NCI-H2227 treated with DMSO at 0.1 percent for 48 hours (cell line): Measurements from ENCODE around the gene SHKBP1.

Source experiments
- DNase-seq: peaks from one replicate; lab custom pipeline; 2025; lab: John Stamatoyannopoulos, UW

Gene SHKBP1

DNA sequence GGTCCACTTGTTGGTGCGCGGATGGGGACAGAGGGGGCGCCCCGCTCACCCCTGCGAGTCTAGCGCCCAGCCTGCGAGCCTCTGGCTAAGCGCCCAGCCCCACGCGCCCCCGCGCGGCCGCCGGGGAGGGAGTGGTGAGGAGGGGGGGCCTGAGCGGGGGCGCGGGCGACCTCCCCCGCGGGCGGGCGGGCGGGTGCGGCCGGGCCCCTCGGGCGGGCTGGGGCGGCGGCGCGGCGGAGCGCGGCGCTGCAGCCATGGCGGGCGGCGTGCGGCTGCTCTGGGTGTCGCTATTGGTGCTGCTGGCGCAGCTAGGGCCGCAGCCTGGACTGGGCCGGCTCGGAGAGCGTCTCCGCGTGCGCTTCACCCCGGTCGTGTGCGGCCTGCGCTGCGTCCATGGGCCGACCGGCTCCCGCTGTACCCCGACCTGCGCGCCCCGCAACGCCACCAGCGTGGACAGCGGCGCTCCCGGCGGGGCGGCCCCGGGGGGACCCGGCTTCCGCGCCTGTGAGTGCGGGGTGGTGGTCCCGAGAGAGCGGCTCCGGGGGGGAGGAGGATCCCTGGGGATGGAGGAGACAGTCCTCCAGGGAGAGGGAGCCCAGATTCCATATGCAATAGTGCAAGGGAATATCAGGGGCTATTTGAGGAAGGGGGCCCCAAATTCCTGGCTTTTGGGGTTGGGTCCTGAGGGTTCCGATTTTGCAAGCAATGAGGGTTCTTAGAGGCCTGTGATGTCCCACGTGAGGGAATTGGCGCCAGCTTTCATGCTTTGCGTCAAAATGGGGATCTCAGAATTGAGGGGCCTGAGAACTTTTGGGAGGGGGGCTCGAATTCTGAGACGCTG is 24.7 kb downstream of the SHKBP1 start, which contains the start of gene LTBP4:
Gene LTBP4 (plus strand): TSS at position 236 of the 841 bp plus-strand sequence. CDS start 19 bp downstream, at position 255.
- DNase-seq: peak; percentile 40

DNA sequence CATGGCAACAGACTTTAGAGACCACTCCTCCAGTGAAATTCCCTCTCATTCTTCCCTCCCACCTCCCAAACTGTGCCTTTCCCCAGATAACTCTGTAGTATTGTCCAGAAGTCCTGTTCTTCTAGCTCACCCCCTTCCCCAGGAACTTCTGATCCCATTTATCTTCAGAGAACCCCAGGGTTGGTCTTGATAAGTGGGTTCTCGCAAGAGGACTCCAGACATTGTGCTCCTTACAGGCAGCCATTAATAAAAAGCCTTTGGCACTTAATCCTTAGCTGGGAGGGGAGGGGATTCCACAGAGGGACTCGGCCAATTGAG is 26.4 kb downstream of the SHKBP1 start:
- DNase-seq: no peak

DNA sequence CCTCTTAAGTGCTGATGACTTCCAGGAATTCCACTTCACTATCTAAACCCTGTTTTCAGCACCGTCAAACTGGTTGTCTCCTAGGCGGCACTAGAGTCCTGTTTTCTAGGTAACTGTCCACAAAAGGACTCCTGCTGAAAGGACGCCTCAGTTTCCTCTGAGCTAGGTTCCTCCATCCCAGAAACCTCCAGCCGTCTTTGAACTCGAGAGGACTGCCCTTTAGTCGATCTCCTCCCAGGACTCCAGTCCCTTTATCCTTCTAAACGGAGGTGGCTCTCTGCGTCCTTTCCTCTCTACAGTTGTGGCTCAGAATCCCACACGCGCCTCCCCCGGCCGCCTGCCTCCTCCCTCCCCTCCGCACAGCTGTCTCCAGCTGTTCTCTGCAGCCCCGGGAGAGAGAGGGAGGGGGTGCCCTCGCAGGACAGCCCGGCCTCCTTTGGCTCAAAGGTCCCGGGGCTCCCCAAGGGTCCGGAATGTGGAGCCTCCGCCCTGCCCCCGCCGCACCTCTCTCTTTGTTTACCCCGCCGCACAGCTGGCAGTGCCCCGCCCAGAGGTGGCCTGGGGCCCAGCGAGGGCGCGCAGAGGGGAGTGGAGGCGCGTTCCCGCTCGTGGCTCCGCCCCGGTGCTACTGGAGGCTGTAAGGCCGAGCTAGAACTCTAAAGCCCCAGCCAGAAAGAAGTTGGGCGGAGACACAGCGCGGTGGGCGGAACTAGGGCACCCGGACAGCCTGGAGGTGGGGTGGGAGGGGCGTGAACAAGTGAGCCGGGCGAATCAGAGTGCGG is 26.9 kb downstream of the SHKBP1 start:
- DNase-seq: peak; percentile 100

DNA sequence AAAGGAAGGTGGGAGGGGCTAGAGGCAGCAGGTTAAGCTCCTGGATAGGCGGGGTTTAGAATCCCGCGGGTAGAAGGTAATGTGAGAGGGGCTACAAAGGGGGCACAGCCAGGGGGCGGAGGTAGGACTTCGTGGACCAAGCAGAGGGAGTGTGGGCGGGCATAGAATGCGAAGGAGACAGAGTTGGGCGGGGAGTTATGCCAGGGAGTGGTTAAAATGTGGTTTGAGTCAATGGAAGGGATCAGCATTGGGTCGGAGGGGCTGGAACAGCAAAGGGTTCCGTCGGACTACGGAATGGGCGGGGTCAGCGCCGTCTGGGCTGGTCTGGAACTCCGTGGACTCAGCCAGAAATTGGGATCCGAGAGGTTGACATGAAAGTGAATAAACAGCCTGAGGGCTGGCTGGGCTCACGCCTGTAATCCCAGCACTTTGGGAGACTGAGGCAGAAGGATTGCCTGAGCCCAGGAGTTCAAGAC is 27.5 kb downstream of the SHKBP1 start:
- DNase-seq: no peak

DNA sequence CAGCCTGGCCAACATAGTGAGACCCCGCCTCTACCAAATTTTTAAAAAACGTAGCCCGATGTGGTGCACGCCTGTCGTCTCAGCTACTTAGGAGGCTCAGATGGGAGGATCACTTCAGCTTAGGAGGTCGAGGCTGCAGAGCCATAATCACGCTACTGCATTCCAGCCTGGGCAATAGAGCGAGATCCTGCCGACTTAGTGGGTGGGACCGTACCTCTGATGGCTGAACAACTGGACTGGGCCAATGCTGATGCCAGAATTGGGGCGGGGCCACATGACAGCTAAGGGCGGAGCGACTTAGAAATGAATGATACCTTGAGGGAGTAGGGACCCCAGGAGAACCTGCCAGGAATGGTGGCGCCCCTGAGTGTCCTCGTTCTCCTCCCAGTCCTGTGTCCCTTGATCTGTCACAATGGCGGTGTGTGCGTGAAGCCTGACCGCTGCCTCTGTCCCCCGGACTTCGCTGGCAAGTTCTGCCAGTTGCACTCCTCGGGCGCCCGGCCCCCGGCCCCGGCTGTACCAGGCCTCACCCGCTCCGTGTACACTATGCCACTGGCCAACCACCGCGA is 28.1 kb downstream of the SHKBP1 start:
- peak; percentile 42 for DNase-seq

DNA sequence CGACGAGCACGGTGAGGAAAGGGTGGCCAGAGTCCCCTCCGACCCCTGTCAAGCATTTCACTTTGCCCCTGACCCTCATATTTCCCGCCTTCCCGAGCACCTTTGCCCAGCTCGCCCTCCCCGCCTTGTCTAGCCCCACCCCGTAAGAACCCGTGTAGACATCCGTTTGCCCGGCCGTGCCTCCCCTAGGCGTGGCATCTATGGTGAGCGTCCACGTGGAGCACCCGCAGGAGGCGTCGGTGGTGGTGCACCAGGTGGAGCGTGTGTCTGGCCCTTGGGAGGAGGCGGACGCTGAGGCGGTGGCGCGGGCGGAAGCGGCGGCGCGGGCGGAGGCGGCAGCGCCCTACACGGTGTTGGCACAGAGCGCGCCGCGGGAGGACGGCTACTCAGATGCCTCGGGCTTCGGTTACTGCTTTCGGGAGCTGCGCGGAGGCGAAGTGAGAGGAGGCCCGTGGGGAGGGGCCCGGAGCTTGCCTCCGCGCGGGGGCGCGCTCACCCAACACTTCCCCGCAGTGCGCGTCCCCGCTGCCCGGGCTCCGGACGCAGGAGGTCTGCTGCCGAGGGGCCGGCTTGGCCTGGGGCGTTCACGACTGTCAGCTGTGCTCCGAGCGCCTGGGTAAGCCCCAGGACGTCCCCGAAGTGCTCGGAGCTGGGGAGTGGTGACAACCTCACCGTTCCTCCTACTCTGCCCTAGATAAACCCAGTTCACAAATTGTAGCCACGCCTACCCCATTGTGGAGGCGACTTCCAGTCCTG is 28.7 kb downstream of the SHKBP1 start:
- peak; percentile 98 for DNase-seq

DNA sequence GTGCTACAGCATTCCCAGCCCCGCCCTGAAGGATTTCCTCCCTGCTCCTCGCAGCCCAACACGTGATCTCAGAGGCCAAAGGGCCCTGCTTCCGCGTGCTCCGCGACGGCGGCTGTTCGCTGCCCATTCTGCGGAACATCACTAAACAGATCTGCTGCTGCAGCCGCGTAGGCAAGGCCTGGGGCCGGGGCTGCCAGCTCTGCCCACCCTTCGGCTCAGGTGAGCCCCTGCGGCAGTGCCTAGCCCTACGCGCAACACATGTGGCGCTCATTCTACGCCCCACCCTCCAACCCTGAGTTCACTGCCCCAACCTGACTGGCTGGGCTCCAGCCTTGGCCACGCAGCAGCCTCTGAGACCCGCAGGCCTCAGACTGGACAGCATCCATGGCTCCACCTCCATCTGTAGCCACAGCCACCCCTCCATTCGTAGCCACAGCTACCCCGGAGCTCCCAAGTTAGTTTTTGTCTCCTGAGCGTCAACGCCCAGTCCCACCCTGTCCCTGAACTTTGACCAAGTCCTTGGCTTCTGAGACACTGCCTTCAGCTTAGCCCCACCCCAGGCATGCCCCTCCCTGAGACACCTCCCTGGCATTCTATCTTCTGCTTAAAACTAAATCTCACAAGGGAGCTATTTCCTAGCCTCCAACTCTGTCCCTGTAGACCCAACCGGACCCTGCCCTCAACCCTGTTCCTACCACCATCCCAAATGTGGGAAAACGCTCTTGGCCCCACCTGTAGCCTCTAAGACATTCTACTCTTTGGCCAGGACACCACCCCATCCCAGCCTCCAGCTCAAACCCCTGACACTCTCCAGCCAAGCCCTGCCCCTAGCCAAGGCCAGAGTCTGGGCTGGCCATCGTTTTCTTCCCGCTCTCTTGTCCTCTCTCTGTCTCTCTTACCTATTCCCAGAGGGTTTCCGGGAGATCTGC is 30.9 kb downstream of the SHKBP1 start:
- no peak for DNase-seq

DNA sequence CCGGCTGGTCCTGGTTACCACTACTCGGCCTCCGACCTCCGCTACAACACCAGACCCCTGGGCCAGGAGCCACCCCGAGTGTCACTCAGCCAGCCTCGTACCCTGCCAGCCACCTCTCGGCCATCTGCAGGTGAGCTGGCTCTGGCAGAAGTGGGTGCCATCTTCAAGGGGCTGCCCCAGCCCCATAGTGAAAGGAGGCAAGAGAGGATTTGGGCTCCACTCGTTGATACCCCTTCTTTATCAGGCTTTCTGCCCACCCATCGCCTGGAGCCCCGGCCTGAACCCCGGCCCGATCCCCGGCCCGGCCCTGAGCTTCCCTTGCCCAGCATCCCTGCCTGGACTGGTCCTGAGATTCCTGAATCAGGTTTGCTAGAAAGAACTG is 31.6 kb downstream of the SHKBP1 start:
- DNase-seq: no peak

DNA sequence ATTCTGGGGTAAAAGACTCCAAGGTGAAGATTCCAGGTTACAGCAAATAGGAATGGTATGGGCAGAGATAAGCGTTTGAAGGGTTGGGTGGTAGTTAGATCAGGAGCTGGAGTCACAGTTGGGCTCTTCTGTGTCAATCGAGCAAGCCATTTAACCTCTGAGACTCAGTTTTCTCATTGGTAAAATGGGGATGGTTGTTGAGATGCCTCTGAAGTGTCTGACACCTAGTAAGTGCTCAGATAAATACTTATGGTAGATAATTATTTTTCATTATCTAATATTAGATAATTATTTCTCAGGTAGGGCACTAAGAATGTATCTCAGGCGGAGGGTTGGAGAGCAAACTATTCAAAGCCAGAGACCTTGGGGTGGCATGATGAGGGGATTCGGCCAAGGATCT is 32.3 kb downstream of the SHKBP1 start:
- DNase-seq: no peak

DNA sequence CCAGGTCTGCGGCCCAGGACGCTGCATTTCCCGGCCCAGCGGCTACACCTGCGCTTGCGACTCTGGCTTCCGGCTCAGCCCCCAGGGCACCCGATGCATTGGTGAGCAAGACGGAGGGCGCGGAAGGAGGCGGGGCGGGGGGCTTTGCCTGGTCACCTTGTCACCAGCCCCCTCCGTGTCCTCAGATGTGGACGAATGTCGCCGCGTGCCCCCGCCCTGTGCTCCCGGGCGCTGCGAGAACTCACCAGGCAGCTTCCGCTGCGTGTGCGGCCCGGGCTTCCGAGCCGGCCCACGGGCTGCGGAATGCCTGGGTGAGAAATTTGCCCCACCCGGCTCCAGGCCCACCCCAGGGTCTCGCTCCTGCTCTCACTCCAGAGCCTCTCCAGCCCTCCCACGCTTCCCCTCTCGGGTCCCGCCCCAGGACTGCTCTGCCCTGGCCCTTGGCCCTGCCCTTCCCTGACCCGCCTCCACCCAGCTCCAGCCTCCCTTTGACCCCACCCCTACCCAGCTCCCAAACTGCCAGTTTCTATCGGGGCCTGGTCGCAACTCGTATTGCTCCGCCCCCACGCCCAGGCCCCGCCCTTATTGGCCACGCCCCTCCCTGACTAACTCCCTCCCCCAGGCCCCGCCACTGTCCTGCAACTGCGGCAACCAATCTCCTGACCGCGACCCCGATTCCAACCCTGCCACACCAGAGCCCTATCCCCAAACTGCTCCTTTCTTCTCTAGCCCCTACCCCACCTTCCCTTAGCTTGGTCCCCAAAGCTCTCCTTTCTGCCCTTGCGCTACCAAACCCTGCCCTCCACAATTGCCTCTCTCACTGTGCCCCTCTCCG is 33.1 kb downstream of the SHKBP1 start:
- no peak for DNase-seq

DNA sequence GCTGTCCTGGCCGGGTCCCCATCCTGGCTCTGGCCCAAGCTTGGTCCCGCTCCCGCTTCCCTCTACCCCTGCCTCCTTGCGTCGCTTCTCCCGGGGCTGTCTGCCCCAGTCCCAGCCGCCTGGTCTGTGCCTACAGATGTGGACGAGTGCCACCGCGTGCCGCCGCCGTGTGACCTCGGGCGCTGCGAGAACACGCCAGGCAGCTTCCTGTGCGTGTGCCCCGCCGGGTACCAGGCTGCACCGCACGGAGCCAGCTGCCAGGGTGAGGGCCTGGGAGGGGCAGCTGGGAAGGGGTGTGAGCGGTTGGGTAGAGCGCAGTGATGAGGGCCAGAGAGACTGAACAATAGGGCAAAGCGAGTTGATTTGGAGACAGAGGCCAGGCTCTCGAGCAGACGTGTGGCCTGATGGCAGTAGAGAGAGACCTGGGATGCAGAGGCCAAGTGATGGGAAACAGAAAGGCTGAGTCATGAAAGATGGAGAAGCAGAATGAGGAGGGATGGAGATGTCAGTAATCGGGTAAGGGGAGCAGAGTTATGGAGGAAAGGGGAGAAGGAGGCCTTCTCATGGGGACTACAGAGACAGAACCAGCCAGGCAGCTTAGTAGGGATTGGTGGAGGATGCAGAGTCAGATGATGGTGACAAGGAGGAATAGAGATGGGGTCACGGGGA is 33.9 kb downstream of the SHKBP1 start:
- no peak for DNase-seq

DNA sequence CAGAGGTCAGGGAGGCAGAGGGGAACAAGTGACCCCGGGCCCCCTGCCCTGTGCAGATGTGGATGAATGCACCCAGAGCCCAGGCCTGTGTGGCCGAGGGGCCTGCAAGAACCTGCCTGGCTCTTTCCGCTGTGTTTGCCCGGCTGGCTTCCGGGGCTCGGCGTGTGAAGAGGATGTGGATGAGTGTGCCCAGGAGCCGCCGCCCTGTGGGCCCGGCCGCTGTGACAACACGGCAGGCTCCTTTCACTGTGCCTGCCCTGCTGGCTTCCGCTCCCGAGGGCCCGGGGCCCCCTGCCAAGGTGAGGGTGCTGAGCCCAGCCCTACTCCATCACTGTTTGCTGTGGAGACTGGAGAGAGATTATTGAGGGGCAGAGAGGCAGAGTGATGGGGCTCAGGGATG is 34.4 kb downstream of the SHKBP1 start:
- no peak for DNase-seq

DNA sequence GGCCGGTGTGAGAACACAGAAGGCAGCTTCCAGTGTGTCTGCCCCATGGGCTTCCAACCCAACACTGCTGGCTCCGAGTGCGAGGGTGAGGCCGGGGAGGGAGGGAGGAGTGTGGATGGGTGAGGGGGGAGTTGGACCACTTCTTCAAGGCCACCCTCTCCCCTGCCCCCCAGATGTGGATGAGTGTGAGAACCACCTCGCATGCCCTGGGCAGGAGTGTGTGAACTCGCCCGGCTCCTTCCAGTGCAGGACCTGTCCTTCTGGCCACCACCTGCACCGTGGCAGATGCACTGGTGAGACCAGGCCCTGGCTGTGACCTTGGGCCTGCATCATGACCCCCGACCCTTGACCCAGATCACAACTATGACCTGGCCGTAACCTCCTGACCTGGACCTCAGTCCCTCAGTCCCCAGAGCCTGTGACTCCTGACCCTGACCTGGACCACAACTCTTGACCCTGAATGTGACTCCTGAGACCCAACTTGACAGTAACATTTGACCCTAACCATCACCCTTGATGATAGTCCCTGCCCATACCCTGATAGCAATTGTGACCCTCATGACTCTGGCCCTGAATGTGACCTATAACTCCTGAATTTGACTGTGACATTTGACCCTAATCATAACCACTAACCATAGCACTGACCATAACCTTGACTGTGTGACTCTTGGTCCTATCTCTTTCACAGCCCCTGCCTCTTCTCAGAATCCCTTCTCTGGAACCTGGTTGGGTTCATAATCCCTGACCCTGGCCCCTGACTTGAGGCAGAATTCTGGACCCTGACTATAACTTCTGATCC is 35.4 kb downstream of the SHKBP1 start:
- no peak for DNase-seq

DNA sequence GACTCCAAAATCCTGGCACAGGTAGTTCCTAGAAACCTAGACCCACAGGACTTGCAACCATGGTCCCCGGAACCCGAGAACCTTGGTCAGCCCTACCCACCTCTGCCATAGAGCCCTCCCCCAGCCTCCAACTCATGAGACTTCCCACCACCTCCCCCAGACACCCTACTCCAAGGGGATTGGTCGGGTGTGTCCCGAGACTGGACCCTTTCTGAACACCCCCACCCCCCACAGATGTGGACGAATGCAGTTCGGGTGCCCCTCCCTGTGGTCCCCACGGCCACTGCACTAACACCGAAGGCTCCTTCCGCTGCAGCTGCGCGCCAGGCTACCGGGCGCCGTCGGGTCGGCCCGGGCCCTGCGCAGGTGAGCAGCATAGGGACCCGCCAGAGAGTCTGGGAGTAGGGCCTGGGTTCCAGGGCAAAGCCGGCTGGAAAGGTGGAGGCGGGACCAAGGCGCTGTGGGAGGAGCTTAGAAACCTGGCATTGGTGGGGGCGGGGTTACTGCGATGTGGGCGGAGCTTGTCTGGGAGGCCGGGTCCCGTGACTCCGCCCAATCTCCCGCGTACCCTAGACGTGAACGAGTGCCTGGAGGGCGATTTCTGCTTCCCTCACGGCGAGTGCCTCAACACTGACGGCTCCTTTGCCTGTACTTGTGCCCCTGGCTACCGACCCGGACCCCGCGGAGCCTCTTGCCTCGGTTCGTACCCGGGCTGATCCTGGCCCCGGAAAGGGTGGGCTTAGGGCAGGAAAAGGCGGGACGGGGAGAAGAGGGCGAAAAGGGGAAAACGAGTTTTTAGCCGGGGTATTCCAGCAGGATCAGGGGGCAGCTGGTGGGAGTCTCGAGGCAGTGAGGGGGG is 36.4 kb downstream of the SHKBP1 start:
- DNase-seq: peak; percentile 94

DNA sequence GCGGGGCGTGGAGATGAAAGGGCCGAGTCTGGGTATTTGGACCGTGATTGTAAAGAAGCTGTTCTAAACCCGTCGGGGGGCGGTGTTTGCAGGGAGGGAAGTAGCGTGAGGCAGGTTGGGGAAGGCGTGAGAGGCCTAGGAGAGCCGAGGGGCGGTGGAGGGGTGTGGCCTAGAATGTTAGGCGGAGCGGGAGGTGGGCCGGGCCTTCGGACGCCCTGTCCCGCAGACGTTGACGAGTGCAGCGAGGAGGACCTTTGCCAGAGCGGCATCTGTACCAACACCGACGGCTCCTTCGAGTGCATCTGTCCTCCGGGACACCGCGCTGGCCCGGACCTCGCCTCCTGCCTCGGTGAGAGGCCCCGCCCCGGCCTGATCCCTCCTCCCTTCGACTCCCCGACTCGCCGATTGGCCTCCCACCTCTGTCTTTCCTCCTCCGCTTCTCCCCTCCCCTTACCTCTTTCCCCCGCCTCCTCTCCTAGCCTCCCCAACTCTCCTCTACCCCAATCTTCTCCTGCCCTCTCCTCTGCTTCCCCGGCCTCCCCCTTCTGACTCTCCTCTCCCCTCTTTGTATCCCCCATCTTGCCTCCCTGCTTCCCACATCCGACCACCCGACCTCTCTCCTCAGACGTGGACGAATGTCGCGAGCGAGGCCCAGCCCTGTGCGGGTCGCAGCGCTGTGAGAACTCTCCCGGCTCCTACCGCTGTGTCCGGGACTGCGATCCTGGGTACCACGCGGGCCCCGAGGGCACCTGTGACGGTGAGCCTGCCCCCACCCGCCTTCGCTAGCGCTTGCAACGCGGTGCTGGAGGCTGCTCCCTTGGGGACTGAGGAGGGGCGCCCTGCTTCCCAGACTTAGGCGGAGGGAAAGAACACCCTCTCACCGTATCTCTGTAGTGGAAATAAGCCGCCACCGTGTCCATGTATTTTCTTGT is 37.3 kb downstream of the SHKBP1 start:
- peak; percentile 99 for DNase-seq

DNA sequence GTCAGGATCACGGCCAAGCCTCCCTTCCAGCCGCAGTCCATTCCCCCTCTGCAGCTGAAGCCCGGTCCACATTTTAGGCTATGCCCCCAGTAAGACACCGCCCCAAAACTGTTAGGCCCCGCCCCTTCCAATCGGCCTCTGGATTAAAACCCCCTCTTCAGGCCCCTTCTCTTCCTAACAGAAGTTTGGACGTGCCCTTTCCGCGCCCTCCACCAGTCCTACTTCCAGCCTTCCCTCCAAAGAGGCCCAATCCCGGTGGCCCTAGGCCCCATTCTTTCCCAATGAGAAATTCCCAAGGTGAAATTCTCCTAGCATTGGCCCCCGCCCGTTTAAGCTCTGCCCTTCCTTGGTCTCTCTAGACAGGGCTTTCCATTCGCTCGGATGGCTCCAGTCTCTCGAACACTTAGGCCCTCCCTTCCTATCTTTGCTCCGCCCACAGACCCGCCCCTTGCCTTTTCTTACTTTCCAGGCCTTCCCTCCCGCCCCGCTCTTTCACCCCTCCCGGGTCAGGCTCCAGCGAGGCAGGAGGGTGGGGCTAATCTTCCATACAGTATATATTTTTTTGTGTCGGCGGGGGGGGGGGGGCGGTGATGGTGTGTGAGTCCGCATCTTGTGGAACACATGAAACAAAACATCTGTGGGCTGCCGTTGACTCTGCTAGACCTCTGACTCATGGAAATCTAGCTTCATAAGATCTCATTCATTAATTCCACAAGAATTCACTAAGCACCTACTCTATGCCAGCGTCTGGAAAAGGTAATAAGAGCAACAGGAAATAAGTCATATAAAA is 38.1 kb downstream of the SHKBP1 start:
- DNase-seq: peak; percentile 92
